Ovary (tissue), 3 donors: ENCODE results near the gene DHRS1.

Source experiments
- EP300 ChIP-seq: sonication (generic); formaldehyde crosslinking; IDR thresholded peaks from one replicate; pipeline ENCODE4 v1.6.1; 2017; ENCODE audit warnings: antibody characterized with exemption
- TF ChIP-seq, protein P1 (sequence below), 3 donors: fragments of 450-650 bp in 2 of 3; fragments of 200-600 bp in 1 of 3; IDR thresholded peaks; one replicate each; pipeline versions ENCODE4 v1.5.1 to v1.8.0; 2016 to 2022; ENCODE audit warnings: antibody characterized with exemption in 3 of 3, mild to moderate bottlenecking in 1 of 3
- donor health status: DM: no; HTN: no; CAD: no.

DNA sequence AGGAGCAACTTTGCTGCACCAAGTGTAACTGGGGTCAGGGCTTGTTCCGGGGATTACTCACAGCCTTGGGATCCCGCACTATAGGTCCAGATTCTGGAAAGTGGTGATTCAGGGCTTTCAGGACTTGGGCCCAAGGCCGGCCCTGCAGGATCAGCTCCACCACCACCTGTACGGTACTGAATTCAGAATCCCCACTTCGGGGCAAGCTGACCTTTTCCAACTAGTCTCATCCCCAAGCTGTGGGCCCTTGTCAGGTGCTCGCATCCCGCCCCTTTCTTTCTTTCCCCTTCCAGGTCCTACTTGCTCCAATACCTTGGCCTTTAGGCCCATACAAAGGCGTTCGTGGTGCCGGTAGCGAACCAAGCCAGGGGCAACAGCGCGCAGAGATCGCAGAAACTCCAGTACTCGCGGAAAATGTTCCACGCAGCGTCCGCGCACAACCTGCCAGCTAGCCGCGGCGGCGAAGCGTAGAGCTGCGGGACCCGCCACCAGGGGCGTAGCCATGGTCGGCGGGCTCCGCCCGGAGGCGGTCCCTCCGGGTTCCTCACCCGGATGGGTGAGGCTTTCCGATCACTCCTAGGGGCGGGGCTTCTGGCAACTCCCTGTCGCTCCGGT lies 57.6 kb downstream of the DHRS1 start:
- TF ChIP-seq, protein P1, sequence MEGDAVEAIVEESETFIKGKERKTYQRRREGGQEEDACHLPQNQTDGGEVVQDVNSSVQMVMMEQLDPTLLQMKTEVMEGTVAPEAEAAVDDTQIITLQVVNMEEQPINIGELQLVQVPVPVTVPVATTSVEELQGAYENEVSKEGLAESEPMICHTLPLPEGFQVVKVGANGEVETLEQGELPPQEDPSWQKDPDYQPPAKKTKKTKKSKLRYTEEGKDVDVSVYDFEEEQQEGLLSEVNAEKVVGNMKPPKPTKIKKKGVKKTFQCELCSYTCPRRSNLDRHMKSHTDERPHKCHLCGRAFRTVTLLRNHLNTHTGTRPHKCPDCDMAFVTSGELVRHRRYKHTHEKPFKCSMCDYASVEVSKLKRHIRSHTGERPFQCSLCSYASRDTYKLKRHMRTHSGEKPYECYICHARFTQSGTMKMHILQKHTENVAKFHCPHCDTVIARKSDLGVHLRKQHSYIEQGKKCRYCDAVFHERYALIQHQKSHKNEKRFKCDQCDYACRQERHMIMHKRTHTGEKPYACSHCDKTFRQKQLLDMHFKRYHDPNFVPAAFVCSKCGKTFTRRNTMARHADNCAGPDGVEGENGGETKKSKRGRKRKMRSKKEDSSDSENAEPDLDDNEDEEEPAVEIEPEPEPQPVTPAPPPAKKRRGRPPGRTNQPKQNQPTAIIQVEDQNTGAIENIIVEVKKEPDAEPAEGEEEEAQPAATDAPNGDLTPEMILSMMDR (IDR thresholded peaks at IDR 0.05), result peak; percentile 73 to 81 (median 79)
- TF ChIP-seq EP300, result no peak
